Adrenal gland (tissue), 12 donors: ENCODE data around the gene ABCD3. TPM values are rescaled to one million over a fixed set of nuclear protein-coding genes. Genes with fewer than 3 reads are reported as not detected.

ENCODE experiments used
- DNase-seq, 7 donors: peaks; one replicate each; pipeline ENCODE4 v3.0.0-alpha.2; 2019 to 2020
- H3K27ac ChIP-seq, 5 donors: fragments of 200-600 bp; sonication (generic) in 4 of 5; 1 replicate in 3 of 5; 2 replicates in 2 of 5; pipeline versions ENCODE4 v1.5.1 to v1.8.0; 2016 to 2020; ENCODE audit warnings: mild to moderate bottlenecking in 1 of 5
- H3K27me3 ChIP-seq: fragments of 200-600 bp; 2 replicates; pipeline ENCODE4 v1.8.0; 2021
- H3K36me3 ChIP-seq, 2 donors: fragments of 200-600 bp; replicated peaks in 1 of 2; 1 replicate in 1 of 2; 2 replicates in 1 of 2; pipeline versions ENCODE4 v1.5.1 to v1.8.0; 2018 to 2022
- H3K4me1 ChIP-seq, 2 donors: fragments of 200-600 bp; replicated peaks in 1 of 2; 1 replicate in 1 of 2; 2 replicates in 1 of 2; pipeline versions ENCODE4 v1.5.1 to v1.8.0; 2018 to 2021
- H3K4me3 ChIP-seq, 4 donors: fragments of 200-600 bp; sonication (generic) in 3 of 4; one replicate each; pipeline ENCODE4 v1.5.1; 2016 to 2018
- H3K9me3 ChIP-seq, 3 donors: fragments of 200-600 bp; sonication (generic) in 1 of 3; replicated peaks in 1 of 3; 1 replicate in 2 of 3; 2 replicates in 1 of 3; pipeline versions ENCODE4 v1.5.1 to v1.8.0; 2016 to 2021
- POLR2A ChIP-seq, 2 donors: fragments of 450-650 bp; IDR thresholded peaks; one replicate each; pipeline ENCODE4 v1.6.1; 2017; ENCODE audit warnings: antibody characterized with exemption in 2 of 2, mild to moderate bottlenecking in 2 of 2, moderate library complexity in 1 of 2
- WGBS, 4 donors: extraction: QIAGEN DNeasy Blood & Tissue Kit in 2 of 4; methylation state at CpG; one replicate each; pipeline versions ENCODE4 v1.1.5 to v1.1.7; 2013 to 2017; 5-methylcytosine and 5-hydroxymethylcytosine counted together
- intact Hi-C, 2 donors: fragments of 100-400 bp; cut with DNase I; formaldehyde crosslinking; loops; one replicate each; pipeline versions ENCODE4 v1.14.1 to v1.15.0; 2022 to 2023
- polyA plus RNA-seq, 3 donors: library from polyadenylated mRNA; stranded (reverse); fragments of 200-250 nt in 2 of 3; fragments of 350-450 nt in 1 of 3; fragmentation: Illumina TruSeq in 1 of 3; extraction: RNeasy Lipid Tissue Mini Kit (QIAGEN cat#74804) in 1 of 3; gene quantifications; one replicate each; pipeline ENCODE4 v1.2.3, GENCODE V29; 2013 to 2014
- total RNA-seq, 9 donors: library from RNA; depleted of rRNA in 4 of 9; stranded (reverse); fragments of >200 nt in 4 of 9; fragments of 120-200 nt in 1 of 9; fragmentation: NEBNext Ultra II Directional in 1 of 9; extraction: Animal tissue kit (Norgen Biotek cat#: 25700) in 1 of 9; gene quantifications; one replicate each; pipeline versions ENCODE4 v1.1.0 to v1.2.4, GENCODE V29; 2013 to 2023
- TF ChIP-seq, protein P1 (sequence below), 6 experiments: fragments of 450-650 bp in 4 of 6; fragments of 200-600 bp in 2 of 6; sonication (generic) in 1 of 6; IDR thresholded peaks; 1 replicate in 5 of 6; 2 replicates in 1 of 6; pipeline versions ENCODE4 v1.5.1 to v1.8.0; 2016 to 2021; ENCODE audit warnings: antibody characterized with exemption in 6 of 6, mild to moderate bottlenecking in 2 of 6, moderate library complexity in 1 of 6
- donor health status: healthy with polysubstance abuse.
- donor health status: Bipolar disorder and iron deficiency.
- donor health status: DM: yes; HTN: yes; CAD: no.
- donor health status: DM: no; HTN: no; CAD: no.
- donor health status: DM: no; HTN: no; CAD: no.
- donor health status: DM: yes; HTN: yes; CAD: no.

Gene ABCD3
- total and polyA plus RNA-seq, 12 donors = 11.2 to 69.6 (median 37.1) TPM

DNA sequence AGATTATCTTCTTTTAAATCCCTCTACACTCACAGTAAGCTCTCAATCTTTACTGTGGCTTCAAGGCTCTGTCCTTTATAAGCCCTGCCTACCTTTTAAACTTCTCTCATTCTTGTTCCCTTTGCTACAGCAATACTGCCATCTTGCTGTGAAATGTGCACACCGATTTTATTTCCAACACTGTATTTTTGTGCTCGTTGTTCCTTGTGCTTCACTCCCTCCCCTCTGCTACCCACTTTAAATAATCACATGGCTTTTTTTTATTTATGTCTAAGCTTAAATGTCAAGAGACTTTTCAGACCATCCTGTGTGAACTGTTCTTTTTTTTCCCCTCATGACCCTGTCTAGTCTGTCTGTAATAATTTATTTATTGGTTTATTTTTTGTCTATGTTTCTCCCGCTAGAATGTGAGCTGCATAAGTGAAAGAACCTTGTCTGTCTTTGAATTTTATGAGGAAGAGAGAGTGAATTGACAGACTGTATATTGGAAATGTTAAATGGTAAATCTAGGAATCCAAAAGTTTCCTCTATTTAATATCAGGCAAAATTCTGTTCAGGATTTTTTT, 45.7 kb downstream of the ABCD3 start:
- H3K27ac ChIP-seq = peak overlapping the region in 2 of 5 donors; percentile 2 to 4
- intact Hi-C loops = loop anchor here in 1 of 2 donors (10.0 kb wide), 2 partner anchors 129 to 409 kb away; no protein-coding TSS in a partner anchor
- 30 to 49% (median 45%) methylated on average over 3 of the region's 3 CpGs for WGBS, 4 donors
- TF ChIP-seq, protein P1, sequence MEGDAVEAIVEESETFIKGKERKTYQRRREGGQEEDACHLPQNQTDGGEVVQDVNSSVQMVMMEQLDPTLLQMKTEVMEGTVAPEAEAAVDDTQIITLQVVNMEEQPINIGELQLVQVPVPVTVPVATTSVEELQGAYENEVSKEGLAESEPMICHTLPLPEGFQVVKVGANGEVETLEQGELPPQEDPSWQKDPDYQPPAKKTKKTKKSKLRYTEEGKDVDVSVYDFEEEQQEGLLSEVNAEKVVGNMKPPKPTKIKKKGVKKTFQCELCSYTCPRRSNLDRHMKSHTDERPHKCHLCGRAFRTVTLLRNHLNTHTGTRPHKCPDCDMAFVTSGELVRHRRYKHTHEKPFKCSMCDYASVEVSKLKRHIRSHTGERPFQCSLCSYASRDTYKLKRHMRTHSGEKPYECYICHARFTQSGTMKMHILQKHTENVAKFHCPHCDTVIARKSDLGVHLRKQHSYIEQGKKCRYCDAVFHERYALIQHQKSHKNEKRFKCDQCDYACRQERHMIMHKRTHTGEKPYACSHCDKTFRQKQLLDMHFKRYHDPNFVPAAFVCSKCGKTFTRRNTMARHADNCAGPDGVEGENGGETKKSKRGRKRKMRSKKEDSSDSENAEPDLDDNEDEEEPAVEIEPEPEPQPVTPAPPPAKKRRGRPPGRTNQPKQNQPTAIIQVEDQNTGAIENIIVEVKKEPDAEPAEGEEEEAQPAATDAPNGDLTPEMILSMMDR (IDR thresholded peaks at IDR 0.05) = peak; percentile 45 to 91 (median 68)
- TF ChIP-seq POLR2A (IDR thresholded peaks at IDR 0.05) = no peak
- H3K9me3 ChIP-seq = no peaks in the 10 kb centered on the region
- H3K4me3 ChIP-seq = no peak overlapping the region
- H3K4me1 ChIP-seq = peaks cover 0 to 7% of the 10 kb centered on the region in 2 donors
- no peaks in the 10 kb centered on the region for H3K27me3 ChIP-seq
- DNase-seq = peak in 5 of 7 donors; percentile 20 to 32 (median 20)
- peaks cover 0 to 8% of the 10 kb centered on the region in 2 donors for H3K36me3 ChIP-seq

DNA sequence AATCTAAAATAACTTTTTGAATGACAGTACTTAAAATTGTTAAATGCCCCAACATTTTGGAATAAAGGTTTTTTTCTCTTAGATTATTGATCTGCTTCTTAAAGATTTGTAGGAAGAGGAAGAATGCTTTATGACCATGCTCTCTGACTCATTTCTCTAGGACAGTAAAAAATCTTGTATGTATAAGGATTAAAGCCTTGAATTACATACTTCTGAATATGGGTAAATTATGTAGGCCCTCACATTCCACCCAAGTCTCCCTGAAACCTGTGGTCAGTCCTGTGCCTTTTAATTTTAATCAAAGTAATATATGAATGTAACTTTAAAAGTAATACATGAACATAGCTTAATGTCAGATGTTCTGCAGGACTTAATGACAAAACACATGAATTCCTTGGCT, 50.5 kb downstream of the ABCD3 start:
- intact Hi-C loops = loop anchor here in 1 of 2 donors (10.0 kb wide), 2 partner anchors 134 to 414 kb away; no protein-coding TSS in a partner anchor
- no peaks in the 10 kb centered on the region for H3K9me3 ChIP-seq
- H3K4me1 ChIP-seq = no peaks in the 10 kb centered on the region
- no peak overlapping the region for H3K27ac ChIP-seq
- TF ChIP-seq, protein P1 (IDR thresholded peaks at IDR 0.05) = no peak
- TF ChIP-seq POLR2A (IDR thresholded peaks at IDR 0.05) = no peak
- H3K27me3 ChIP-seq = no peaks in the 10 kb centered on the region
- no peak for DNase-seq
- H3K36me3 ChIP-seq = peaks cover 0 to 8% of the 10 kb centered on the region in 2 donors
- H3K4me3 ChIP-seq = no peak overlapping the region

DNA sequence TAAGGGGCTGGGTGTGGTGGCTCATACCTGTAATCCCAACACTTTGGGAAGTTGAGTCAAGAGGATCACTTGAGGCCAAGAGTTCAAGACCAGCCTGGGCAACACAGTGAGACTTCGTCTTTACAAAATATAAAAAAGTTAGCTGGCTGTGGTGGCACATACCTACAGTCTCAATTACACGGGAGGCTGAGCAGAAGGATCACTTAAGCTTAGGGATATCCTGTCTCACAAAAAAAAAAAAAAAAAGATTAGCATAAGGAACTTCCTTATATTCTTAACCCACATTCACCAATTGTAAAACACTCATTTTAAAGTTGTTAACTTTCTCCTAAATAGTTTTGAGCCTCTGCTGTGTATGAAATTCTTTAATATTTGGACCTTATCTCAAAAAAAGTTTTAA, 53.1 kb downstream of the ABCD3 start:
- TF ChIP-seq, protein P1 (IDR thresholded peaks at IDR 0.05) = no peak
- TF ChIP-seq POLR2A (IDR thresholded peaks at IDR 0.05) = no peak
- no peak for DNase-seq
- WGBS, 4 donors = 87 to 93% (median 87%) methylated on average over 2 of the region's 2 CpGs
- Histone ChIP-seq H3K36me3 (no peaks in the 10 kb centered on the region), H3K27ac (no peak overlapping the region), H3K4me3 (no peak overlapping the region), H3K9me3 (no peaks in the 10 kb centered on the region), H3K4me1 (no peaks in the 10 kb centered on the region), H3K27me3 (no peaks in the 10 kb centered on the region)
- intact Hi-C loops = no loop called here

DNA sequence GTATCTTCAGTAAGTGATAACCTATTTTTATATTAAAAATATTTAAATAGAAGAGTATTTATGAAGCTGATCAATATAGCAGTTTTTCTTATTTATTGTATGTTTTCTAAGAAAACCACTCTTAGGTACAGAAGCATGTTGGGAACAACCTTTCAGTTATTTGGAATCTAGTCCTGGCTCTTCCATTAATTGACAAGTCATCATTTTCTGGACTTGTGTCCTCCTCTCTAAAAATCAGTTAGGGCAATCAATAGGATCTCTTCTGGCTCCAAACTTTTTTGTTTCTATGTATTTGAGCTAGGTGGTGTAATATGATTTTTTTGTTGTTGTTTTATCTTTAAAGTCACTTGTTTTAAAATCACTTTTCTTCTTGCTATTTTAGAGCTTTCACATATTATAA, 57.0 kb downstream of the ABCD3 start:
- Histone ChIP-seq H3K27me3 (no peaks in the 10 kb centered on the region), H3K4me1 (no peaks in the 10 kb centered on the region), H3K4me3 (no peak overlapping the region), H3K36me3 (no peaks in the 10 kb centered on the region), H3K27ac (no peak overlapping the region), H3K9me3 (no peaks in the 10 kb centered on the region)
- TF ChIP-seq, protein P1 (IDR thresholded peaks at IDR 0.05) = no peak
- TF ChIP-seq POLR2A (IDR thresholded peaks at IDR 0.05) = no peak
- DNase-seq = no peak
- intact Hi-C loops = no loop called here
